Measurements from ENCODE around the gene KCTD19.

The KCTD19 gene

DNA sequence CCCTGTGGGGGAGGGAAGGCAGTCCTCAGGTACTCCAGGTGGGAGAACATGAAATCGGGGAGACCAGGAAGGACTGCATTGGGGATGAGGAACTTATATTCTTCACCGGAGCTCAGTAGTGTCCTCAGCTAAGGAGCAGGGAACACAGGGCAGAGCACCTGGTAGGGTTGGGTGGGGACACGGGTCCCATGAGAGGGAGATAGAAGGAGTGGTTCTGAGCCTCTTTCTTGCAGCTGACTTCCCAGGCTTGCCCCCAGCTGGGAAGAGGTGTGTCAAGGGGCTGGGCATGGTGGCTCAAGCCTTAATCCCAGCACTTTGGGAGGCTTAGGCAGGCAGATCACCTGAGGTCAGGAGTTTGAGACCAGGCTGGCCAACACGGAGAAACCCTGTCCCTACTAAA lies 81.4 kb downstream of the KCTD19 start:
- Histone ChIP-seq H3K36me3 (ENCODE audit: insufficient read depth, insufficient read length, low read length) (peaks cover 2% of the 10 kb centered on the region), H3K9ac (ENCODE audit: insufficient read length, low read depth) (peak overlapping the region; percentile 90), H3K9me3 (ENCODE audit: insufficient read depth, low read length) (no peaks in the 10 kb centered on the region), H3K4me1 (ENCODE audit: insufficient read depth, insufficient read length) (peaks cover 51% of the 10 kb centered on the region), H3K4me3 (ENCODE audit: insufficient read length, low read depth) (peak overlapping the region; percentile 9), H3K27me3 (ENCODE audit: insufficient read depth, insufficient read length) (peaks cover 27% of the 10 kb centered on the region)
- DNase-seq (ENCODE audit: low read depth, low spot score) = no peak
- TF ChIP-seq ZNF274 (IDR thresholded peaks at IDR 0.05; ENCODE audit: low read depth, low read length) (no peak), SUZ12 (IDR thresholded peaks at IDR 0.05; ENCODE audit: extremely low read depth, insufficient read depth, insufficient read length) (no peak), YY1 (IDR thresholded peaks at IDR 0.05; ENCODE audit: insufficient read depth, insufficient read length) (no peak)

DNA sequence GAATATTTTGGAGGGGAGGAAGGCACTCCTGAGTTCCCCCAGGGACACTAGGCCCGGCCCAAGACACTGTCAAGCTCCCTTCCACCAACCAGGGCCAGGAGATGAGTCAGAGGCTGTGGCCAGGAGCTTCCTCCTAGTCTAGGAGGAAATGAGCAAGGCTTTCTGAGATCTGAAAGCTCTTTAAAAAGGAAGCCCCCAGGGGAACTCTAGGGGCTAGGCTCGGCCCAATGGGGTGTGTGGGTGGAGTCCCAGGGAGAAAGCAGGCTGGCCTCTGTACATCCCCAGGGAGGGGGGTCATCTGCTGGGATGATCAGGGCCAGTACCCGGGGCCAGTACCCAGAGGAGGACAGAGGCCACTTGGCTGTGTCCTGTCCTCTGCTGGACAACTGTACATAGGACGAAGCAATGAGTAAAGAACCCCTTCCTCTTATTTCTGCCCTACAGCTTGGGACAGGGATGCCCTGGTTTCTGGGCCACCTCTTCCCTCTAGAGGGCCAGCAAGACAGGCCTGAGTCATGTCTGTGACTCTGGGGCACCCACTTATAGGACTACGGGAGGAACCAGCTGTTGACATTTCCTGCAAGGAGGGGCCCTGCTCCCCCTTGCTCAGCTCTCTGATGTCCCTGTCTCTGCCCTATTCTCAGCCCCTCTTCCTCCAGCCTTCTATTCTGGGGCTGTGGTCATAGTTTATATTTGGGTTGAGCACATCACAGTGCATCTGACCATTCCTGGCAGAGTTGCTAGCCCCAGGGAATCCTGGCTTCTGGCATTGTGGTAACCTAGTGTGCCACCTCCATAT lies 82.0 kb downstream of the KCTD19 start:
- Histone ChIP-seq H3K27me3 (ENCODE audit: insufficient read depth, insufficient read length) (peaks cover 21% of the 10 kb centered on the region), H3K36me3 (ENCODE audit: insufficient read depth, insufficient read length, low read length) (peaks cover 7% of the 10 kb centered on the region), H3K9me3 (ENCODE audit: insufficient read depth, low read length) (no peaks in the 10 kb centered on the region), H3K4me1 (ENCODE audit: insufficient read depth, insufficient read length) (peaks cover 46% of the 10 kb centered on the region), H3K4me3 (ENCODE audit: insufficient read length, low read depth) (no peak overlapping the region), H3K9ac (ENCODE audit: insufficient read length, low read depth) (peak overlapping the region; percentile 90)
- no peak for TF ChIP-seq YY1 (IDR thresholded peaks at IDR 0.05; ENCODE audit: insufficient read depth, insufficient read length)
- TF ChIP-seq SUZ12 (IDR thresholded peaks at IDR 0.05; ENCODE audit: extremely low read depth, insufficient read depth, insufficient read length) = no peak
- TF ChIP-seq ZNF274 (IDR thresholded peaks at IDR 0.05; ENCODE audit: low read depth, low read length) = no peak
- no peak for DNase-seq (ENCODE audit: low read depth, low spot score)

- H3K9ac ChIP-seq (ENCODE audit: insufficient read length, low read depth) = no peak overlapping the region
- no peaks in the 10 kb centered on the region for H3K9me3 ChIP-seq (ENCODE audit: insufficient read depth, low read length)
- no peak for DNase-seq (ENCODE audit: low read depth, low spot score)
- no peak overlapping the region for H3K4me3 ChIP-seq (ENCODE audit: insufficient read length, low read depth)
- H3K4me1 ChIP-seq (ENCODE audit: insufficient read depth, insufficient read length) = peaks cover 41% of the 10 kb centered on the region
- no peak for TF ChIP-seq YY1 (IDR thresholded peaks at IDR 0.05; ENCODE audit: insufficient read depth, insufficient read length)
- no peak for TF ChIP-seq ZNF274 (IDR thresholded peaks at IDR 0.05; ENCODE audit: low read depth, low read length)
- peaks cover 10% of the 10 kb centered on the region for H3K27me3 ChIP-seq (ENCODE audit: insufficient read depth, insufficient read length)
- peaks cover 18% of the 10 kb centered on the region for H3K36me3 ChIP-seq (ENCODE audit: insufficient read depth, insufficient read length, low read length)
Measured at GRCh38 chr16:67243481-67243880, 83.1 kb downstream of the KCTD19 start.

- peaks cover 37% of the 10 kb centered on the region for H3K4me1 ChIP-seq (ENCODE audit: insufficient read depth, insufficient read length)
- H3K4me3 ChIP-seq (ENCODE audit: insufficient read length, low read depth) = no peak overlapping the region
- TF ChIP-seq ZNF274 (IDR thresholded peaks at IDR 0.05; ENCODE audit: low read depth, low read length) = no peak
- no peak for TF ChIP-seq SUZ12 (IDR thresholded peaks at IDR 0.05; ENCODE audit: extremely low read depth, insufficient read depth, insufficient read length)
- TF ChIP-seq YY1 (IDR thresholded peaks at IDR 0.05; ENCODE audit: insufficient read depth, insufficient read length) = no peak
- H3K36me3 ChIP-seq (ENCODE audit: insufficient read depth, insufficient read length, low read length) = peaks cover 30% of the 10 kb centered on the region
- H3K9ac ChIP-seq (ENCODE audit: insufficient read length, low read depth) = no peak overlapping the region
- no peaks in the 10 kb centered on the region for H3K27me3 ChIP-seq (ENCODE audit: insufficient read depth, insufficient read length)
- H3K9me3 ChIP-seq (ENCODE audit: insufficient read depth, low read length) = no peaks in the 10 kb centered on the region
- DNase-seq (ENCODE audit: low read depth, low spot score) = no peak
Measured at GRCh38 chr16:67242138-67242730, 84.3 kb downstream of the KCTD19 start.

GRCh38 chr16:67241008-67241900 lies 85.3 kb downstream of the KCTD19 start:
- H3K4me3 ChIP-seq (ENCODE audit: insufficient read length, low read depth) = no peak overlapping the region
- peak; percentile 54 for DNase-seq (ENCODE audit: low read depth, low spot score)
- no peaks in the 10 kb centered on the region for H3K9me3 ChIP-seq (ENCODE audit: insufficient read depth, low read length)
- H3K27me3 ChIP-seq (ENCODE audit: insufficient read depth, insufficient read length) = no peaks in the 10 kb centered on the region
- H3K36me3 ChIP-seq (ENCODE audit: insufficient read depth, insufficient read length, low read length) = peaks cover 37% of the 10 kb centered on the region
- peak overlapping the region; percentile 23 for H3K9ac ChIP-seq (ENCODE audit: insufficient read length, low read depth)
- peaks cover 37% of the 10 kb centered on the region for H3K4me1 ChIP-seq (ENCODE audit: insufficient read depth, insufficient read length)
- TF ChIP-seq SUZ12 (IDR thresholded peaks at IDR 0.05; ENCODE audit: extremely low read depth, insufficient read depth, insufficient read length) (no peak), YY1 (IDR thresholded peaks at IDR 0.05; ENCODE audit: insufficient read depth, insufficient read length) (no peak), ZNF274 (IDR thresholded peaks at IDR 0.05; ENCODE audit: low read depth, low read length) (no peak)

- H3K27me3 ChIP-seq (ENCODE audit: insufficient read depth, insufficient read length) = no peaks in the 10 kb centered on the region
- H3K9ac ChIP-seq (ENCODE audit: insufficient read length, low read depth) = no peak overlapping the region
- no peaks in the 10 kb centered on the region for H3K9me3 ChIP-seq (ENCODE audit: insufficient read depth, low read length)
- no peak for DNase-seq (ENCODE audit: low read depth, low spot score)
- no peak overlapping the region for H3K4me3 ChIP-seq (ENCODE audit: insufficient read length, low read depth)
- peaks cover 44% of the 10 kb centered on the region for H3K36me3 ChIP-seq (ENCODE audit: insufficient read depth, insufficient read length, low read length)
- peaks cover 42% of the 10 kb centered on the region for H3K4me1 ChIP-seq (ENCODE audit: insufficient read depth, insufficient read length)
- no peak for TF ChIP-seq YY1 (IDR thresholded peaks at IDR 0.05; ENCODE audit: insufficient read depth, insufficient read length)
- no peak for TF ChIP-seq SUZ12 (IDR thresholded peaks at IDR 0.05; ENCODE audit: extremely low read depth, insufficient read depth, insufficient read length)
- no peak for TF ChIP-seq ZNF274 (IDR thresholded peaks at IDR 0.05; ENCODE audit: low read depth, low read length)
Measured at GRCh38 chr16:67240506-67240905, 86.0 kb downstream of the KCTD19 start.
